Measurements from ENCODE around the gene USP9X. TPM values are rescaled to one million over a fixed set of nuclear protein-coding genes. Genes with fewer than 3 reads are reported as not detected.
"Not testable (repeated sequence)": the region's sequence is repeated elsewhere in the genome, so short reads cannot be mapped to it uniquely, and the experiment has no call there.

Gene USP9X
- total RNA-seq, 2 experiments from 2014 or later, result 60.0 to 63.4 TPM

- peaks cover 4% of the 10 kb centered on the region for H3K36me3 Mint-ChIP-seq (ENCODE audit: low read depth)
- H3K9me3 Mint-ChIP-seq, result no peaks in the 10 kb centered on the region
- peak overlapping the region; percentile 90 for H3K27ac Mint-ChIP-seq
- CTCF ChIA-PET, result interaction anchor here (0.7 to 3.1 kb wide), 15 partner anchors 10 to 529 kb away, joined by 3 to 18 read pairs (median 4); partner anchors contain the start of gene DDX3X
- intact Hi-C loops (cut with micrococcal nuclease), result loop anchor here (1.0 to 5.0 kb wide), 4 partner anchors 73 to 309 kb away; partner anchors contain the start of gene DDX3X
- no peaks in the 10 kb centered on the region for H3K27me3 Mint-ChIP-seq (ENCODE audit: low read depth)
- peaks cover 45% of the 10 kb centered on the region for H3K4me1 Mint-ChIP-seq (ENCODE audit: low read depth)
- peak overlapping the region; percentile 41 for H3K4me3 Mint-ChIP-seq
- DNase-seq, result peak; percentile 67
Observed at GRCh38 chrX:41180194-41180908, 95.1 kb downstream of the USP9X start.

GRCh38 chrX:41184312-41184711 lies 99.1 kb downstream of the USP9X start:
- Mint-ChIP-seq H3K36me3 (ENCODE audit: low read depth) (peaks cover 4% of the 10 kb centered on the region), H3K9me3 (no peaks in the 10 kb centered on the region), H3K4me3 (no peak overlapping the region), H3K27ac (no peak overlapping the region), H3K4me1 (ENCODE audit: low read depth) (peaks cover 24% of the 10 kb centered on the region), H3K27me3 (ENCODE audit: low read depth) (no peaks in the 10 kb centered on the region)
- DNase-seq, result no peak
- intact Hi-C loops (cut with micrococcal nuclease), result loop anchor here (5.0 kb wide), 1 partner anchor 148 kb away; the partner anchor contains the start of gene DDX3X
- CTCF ChIA-PET, result no interaction called here

- H3K4me1 Mint-ChIP-seq (ENCODE audit: low read depth); H3K9me3 Mint-ChIP-seq; DNase-seq; H3K4me3 Mint-ChIP-seq; CTCF ChIA-PET; H3K27ac Mint-ChIP-seq; intact Hi-C loops (cut with micrococcal nuclease); H3K36me3 Mint-ChIP-seq (ENCODE audit: low read depth); H3K27me3 Mint-ChIP-seq (ENCODE audit: low read depth): not testable (repeated sequence)
Observed at GRCh38 chrX:41186946-41187345, 101.7 kb downstream of the USP9X start.

- CTCF ChIA-PET, result no interaction called here
- no peak overlapping the region for H3K27ac Mint-ChIP-seq
- peaks cover 2% of the 10 kb centered on the region for H3K4me1 Mint-ChIP-seq (ENCODE audit: low read depth)
- H3K9me3 Mint-ChIP-seq, result no peaks in the 10 kb centered on the region
- intact Hi-C loops (cut with micrococcal nuclease), result no loop called here
- H3K27me3 Mint-ChIP-seq (ENCODE audit: low read depth), result no peaks in the 10 kb centered on the region
- no peak overlapping the region for H3K4me3 Mint-ChIP-seq
- H3K36me3 Mint-ChIP-seq (ENCODE audit: low read depth), result peaks cover 13% of the 10 kb centered on the region
- DNase-seq, result no peak
Observed at GRCh38 chrX:41189156-41189555, 103.9 kb downstream of the USP9X start.

GRCh38 chrX:41192880-41193279 lies 107.6 kb downstream of the USP9X start:
- DNase-seq, result no peak
- Mint-ChIP-seq H3K27me3 (ENCODE audit: low read depth) (no peaks in the 10 kb centered on the region), H3K4me1 (ENCODE audit: low read depth) (no peaks in the 10 kb centered on the region), H3K36me3 (ENCODE audit: low read depth) (peaks cover 19% of the 10 kb centered on the region), H3K27ac (peak overlapping the region; percentile 73), H3K9me3 (no peaks in the 10 kb centered on the region), H3K4me3 (no peak overlapping the region)
- intact Hi-C loops (cut with micrococcal nuclease), result no loop called here
- CTCF ChIA-PET, result interaction anchor here (1.9 kb wide), 1 partner anchor 13 kb away, joined by 6 read pairs; no protein-coding TSS in a partner anchor

GRCh38 chrX:41198410-41198809 lies 113.2 kb downstream of the USP9X start:
- H3K9me3 Mint-ChIP-seq, result no peaks in the 10 kb centered on the region
- DNase-seq, result no peak
- H3K27me3 Mint-ChIP-seq (ENCODE audit: low read depth), result no peaks in the 10 kb centered on the region
- H3K4me3 Mint-ChIP-seq, result no peak overlapping the region
- H3K27ac Mint-ChIP-seq, result no peak overlapping the region
- CTCF ChIA-PET, result no interaction called here
- H3K36me3 Mint-ChIP-seq (ENCODE audit: low read depth), result peaks cover 35% of the 10 kb centered on the region
- intact Hi-C loops (cut with micrococcal nuclease), result no loop called here
- H3K4me1 Mint-ChIP-seq (ENCODE audit: low read depth), result no peaks in the 10 kb centered on the region

- CTCF ChIA-PET, result no interaction called here
Observed at GRCh38 chrX:41200785-41201184, 115.5 kb downstream of the USP9X start.

GRCh38 chrX:41209853-41210252 lies 124.6 kb downstream of the USP9X start:
- no peak for DNase-seq
- peaks cover 17% of the 10 kb centered on the region for H3K9me3 Mint-ChIP-seq
- H3K27ac Mint-ChIP-seq, result no peak overlapping the region
- peaks cover 47% of the 10 kb centered on the region for H3K36me3 Mint-ChIP-seq (ENCODE audit: low read depth)
- H3K4me3 Mint-ChIP-seq, result no peak overlapping the region
- intact Hi-C loops (cut with micrococcal nuclease), result no loop called here
- H3K27me3 Mint-ChIP-seq (ENCODE audit: low read depth), result no peaks in the 10 kb centered on the region
- H3K4me1 Mint-ChIP-seq (ENCODE audit: low read depth), result no peaks in the 10 kb centered on the region
- CTCF ChIA-PET, result no interaction called here

More at GRCh38 chrX:41200785-41201184, 115.5 kb downstream of the USP9X start:
- Mint-ChIP-seq H3K36me3 (ENCODE audit: low read depth) (peaks cover 49% of the 10 kb centered on the region), H3K4me1 (ENCODE audit: low read depth) (no peaks in the 10 kb centered on the region), H3K4me3 (no peak overlapping the region), H3K27ac (no peak overlapping the region), H3K27me3 (ENCODE audit: low read depth) (no peaks in the 10 kb centered on the region), H3K9me3 (peaks cover 3% of the 10 kb centered on the region)
- intact Hi-C loops (cut with micrococcal nuclease), result no loop called here
- DNase-seq, result no peak

- Mint-ChIP-seq H3K27ac (no peak overlapping the region), H3K4me3 (no peak overlapping the region), H3K36me3 (ENCODE audit: low read depth) (peaks cover 14% of the 10 kb centered on the region), H3K9me3 (no peaks in the 10 kb centered on the region), H3K27me3 (ENCODE audit: low read depth) (no peaks in the 10 kb centered on the region), H3K4me1 (ENCODE audit: low read depth) (no peaks in the 10 kb centered on the region)
- intact Hi-C loops (cut with micrococcal nuclease), result no loop called here
- no peak for DNase-seq
- CTCF ChIA-PET, result no interaction called here
Observed at GRCh38 chrX:41224605-41225004, 139.4 kb downstream of the USP9X start.

- Mint-ChIP-seq H3K27ac (no peak overlapping the region), H3K36me3 (ENCODE audit: low read depth) (peaks cover 5% of the 10 kb centered on the region), H3K4me3 (no peak overlapping the region), H3K4me1 (ENCODE audit: low read depth) (peaks cover 10% of the 10 kb centered on the region), H3K9me3 (no peaks in the 10 kb centered on the region), H3K27me3 (ENCODE audit: low read depth) (no peaks in the 10 kb centered on the region)
- intact Hi-C loops (cut with micrococcal nuclease), result no loop called here
- DNase-seq, result no peak
- CTCF ChIA-PET, result interaction anchor here (1.3 kb wide), 1 partner anchor 53 kb away, joined by 4 read pairs; no protein-coding TSS in a partner anchor
Observed at GRCh38 chrX:41233988-41234387, 148.7 kb downstream of the USP9X start.

GRCh38 chrX:41234471-41234870 lies 149.2 kb downstream of the USP9X start:
- peaks cover 10% of the 10 kb centered on the region for H3K4me1 Mint-ChIP-seq (ENCODE audit: low read depth)
- H3K27ac Mint-ChIP-seq; H3K36me3 Mint-ChIP-seq (ENCODE audit: low read depth); H3K27me3 Mint-ChIP-seq (ENCODE audit: low read depth); H3K4me3 Mint-ChIP-seq; intact Hi-C loops (cut with micrococcal nuclease); DNase-seq; H3K9me3 Mint-ChIP-seq: not testable (repeated sequence)
- CTCF ChIA-PET, result interaction anchor here (1.3 kb wide), 1 partner anchor 54 kb away, joined by 4 read pairs; no protein-coding TSS in a partner anchor

- peaks cover 5% of the 10 kb centered on the region for H3K36me3 Mint-ChIP-seq (ENCODE audit: low read depth)
- intact Hi-C loops (cut with micrococcal nuclease), result no loop called here
- no peak overlapping the region for H3K4me3 Mint-ChIP-seq
- H3K4me1 Mint-ChIP-seq (ENCODE audit: low read depth), result peaks cover 10% of the 10 kb centered on the region
- no peak overlapping the region for H3K27ac Mint-ChIP-seq
- no peaks in the 10 kb centered on the region for H3K9me3 Mint-ChIP-seq
- H3K27me3 Mint-ChIP-seq (ENCODE audit: low read depth), result no peaks in the 10 kb centered on the region
- DNase-seq, result no peak
- CTCF ChIA-PET, result no interaction called here
Observed at GRCh38 chrX:41234962-41235361, 149.7 kb downstream of the USP9X start.

GRCh38 chrX:41236629-41237028 lies 151.4 kb downstream of the USP9X start:
- peaks cover 10% of the 10 kb centered on the region for H3K4me1 Mint-ChIP-seq (ENCODE audit: low read depth)
- H3K27ac Mint-ChIP-seq, result no peak overlapping the region
- H3K4me3 Mint-ChIP-seq, result no peak overlapping the region
- CTCF ChIA-PET, result no interaction called here
- H3K9me3 Mint-ChIP-seq, result no peaks in the 10 kb centered on the region
- intact Hi-C loops (cut with micrococcal nuclease), result no loop called here
- peaks cover 5% of the 10 kb centered on the region for H3K36me3 Mint-ChIP-seq (ENCODE audit: low read depth)
- DNase-seq, result no peak
- H3K27me3 Mint-ChIP-seq (ENCODE audit: low read depth), result no peaks in the 10 kb centered on the region

All from activated naive CD4-positive, alpha-beta T cell treated with anti-CD3 and anti-CD28 coated beads for 36 hours (primary cell).